Ishikawa (cell line): Measurements from ENCODE around the gene PIM2.

Source experiments
- CREB1 ChIP-seq: IDR thresholded peaks from 2 replicates; pipeline ENCODE4 v1.6.1; 2012; ENCODE audit warnings: low read depth
- EGR1 ChIP-seq: IDR thresholded peaks from 2 replicates; pipeline ENCODE4 v1.6.1; 2012
- EP300 ChIP-seq: IDR thresholded peaks from 2 replicates; pipeline ENCODE4 v1.6.1; 2012; ENCODE audit warnings: borderline replicate concordance

DNA sequence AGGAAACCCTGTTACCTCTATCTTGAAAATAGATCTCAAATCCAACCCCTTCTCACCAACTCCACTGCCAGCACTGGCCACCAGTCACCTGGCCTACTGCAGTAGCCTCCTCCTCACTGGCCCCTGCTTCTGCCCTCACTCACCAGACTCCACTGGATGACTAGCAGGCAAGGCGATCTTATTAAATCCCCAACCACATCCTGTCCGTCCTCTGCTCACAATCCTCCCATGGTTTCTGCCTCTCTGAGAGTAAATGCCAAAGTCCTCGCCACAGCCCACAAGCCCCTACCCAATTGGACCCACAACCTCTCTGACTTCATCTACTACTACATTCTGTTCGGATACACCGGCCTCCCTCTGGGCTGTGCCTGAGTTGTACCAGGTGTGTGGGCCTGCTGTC is 5.4 kb upstream of the PIM2 start:
- TF ChIP-seq EGR1 (no peak), CREB1 (no peak), EP300 (no peak)
